Activated CD4-positive, alpha-beta T cell treated with anti-CD3 and anti-CD28 coated beads for 36 hours (primary cell): ENCODE results near the gene SLC12A7. TPM values are rescaled to one million over a fixed set of nuclear protein-coding genes. Genes with fewer than 3 reads are reported as not detected.

Source experiments
- ATAC-seq: fragments of 200-7000 bp; cut with Tn5 transposase; one replicate; pipeline ENCODE4 v1.10.0; 2021; ENCODE audit warnings: mild to moderate bottlenecking, moderate library complexity
- CTCF ChIA-PET: fragments of 350-600 bp; sonication (Branson Sonifier 250); formaldehyde crosslinking; loops from one replicate; lab custom pipeline; 2021; ENCODE audit warnings: antibody characterized with exemption; lab: Charles Lee
- POLR2A ChIA-PET: fragments of 350-600 bp; sonication (Branson Sonifier 250); formaldehyde crosslinking; loops from one replicate; lab custom pipeline; 2021; ENCODE audit warnings: antibody characterized with exemption, inconsistent platforms; lab: Charles Lee
- DNase-seq: peaks from one replicate; pipeline ENCODE4 v3.0.0-alpha.2; 2020
- H3K27ac Mint-ChIP-seq: one replicate; pipeline ENCODE4 v1.8.0; 2021; ENCODE audit warnings: mixed read lengths
- H3K27me3 Mint-ChIP-seq: one replicate; pipeline ENCODE4 v1.8.0; 2021; ENCODE audit warnings: mixed read lengths
- H3K36me3 Mint-ChIP-seq: one replicate; pipeline ENCODE4 v1.8.0; 2021; ENCODE audit warnings: low read depth, mixed read lengths
- H3K4me1 Mint-ChIP-seq: one replicate; pipeline ENCODE4 v1.8.0; 2021; ENCODE audit warnings: mixed read lengths
- H3K4me3 Mint-ChIP-seq: one replicate; pipeline ENCODE4 v1.8.0; 2021; ENCODE audit warnings: mild to moderate bottlenecking, moderate library complexity, mixed read lengths
- H3K9me3 Mint-ChIP-seq: one replicate; pipeline ENCODE4 v1.8.0; 2021; ENCODE audit warnings: low read depth, mixed read lengths
- intact Hi-C, 2 experiments: fragments of 100-400 bp; cut with DNase I in 1 of 2; cut with micrococcal nuclease in 1 of 2; formaldehyde crosslinking; loops; one replicate each; pipeline versions ENCODE4 v1.14.2 to v1.15.1; 2022 to 2024; cut with DNase I, micrococcal nuclease
- total RNA-seq, 2 experiments: library from RNA; stranded (reverse); gene quantifications; one replicate each; pipeline ENCODE4 v1.2.3, GENCODE V29; 2021

SLC12A7 gene
- total RNA-seq, 2 experiments from 2014 or later, result 18.5 to 21.6 TPM

DNA sequence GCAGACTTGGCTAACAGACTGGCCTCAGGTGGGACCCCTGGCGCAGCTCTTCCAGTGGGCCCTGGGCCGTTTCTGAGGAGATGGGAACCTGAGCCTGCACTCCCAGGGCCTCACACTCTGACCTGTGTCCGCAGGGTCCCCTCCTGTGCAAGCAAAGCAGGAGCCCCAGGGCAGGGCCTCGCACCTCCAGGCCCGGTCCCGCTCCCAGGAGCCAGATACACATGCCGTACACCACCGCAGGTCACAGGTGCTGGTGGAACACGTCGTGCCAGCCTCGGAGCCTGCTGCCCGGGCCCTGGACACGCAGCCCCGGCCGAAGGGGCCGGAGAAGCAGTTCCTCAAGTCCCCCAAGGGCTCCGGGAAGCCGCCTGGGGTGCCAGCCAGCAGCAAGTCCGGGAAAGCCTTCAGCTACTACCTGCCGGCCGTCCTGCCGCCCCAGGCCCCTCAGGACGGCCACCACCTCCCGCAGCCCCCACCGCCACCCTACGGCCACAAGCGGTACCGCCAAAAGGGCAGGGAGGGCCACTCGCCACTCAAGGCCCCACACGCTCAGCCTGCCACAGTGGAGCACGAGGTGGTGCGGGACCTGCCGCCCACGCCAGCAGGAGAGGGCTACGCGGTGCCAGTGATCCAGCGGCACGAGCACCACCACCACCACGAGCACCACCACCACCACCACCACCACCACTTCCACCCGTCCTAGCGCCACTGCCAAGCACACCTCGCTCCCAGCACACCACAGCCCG lies 74.0 kb downstream of the SLC12A7 start:
- ATAC-seq, result no peak
- intact Hi-C loops, result no loop called here
- CTCF ChIA-PET, result no interaction called here
- Mint-ChIP-seq H3K27ac (no peak overlapping the region), H3K27me3 (no peaks in the 10 kb centered on the region), H3K9me3 (peaks cover 20% of the 10 kb centered on the region), H3K36me3 (no peaks in the 10 kb centered on the region), H3K4me1 (peaks cover 4% of the 10 kb centered on the region), H3K4me3 (no peak overlapping the region)
- POLR2A ChIA-PET, result no interaction called here
- DNase-seq, result no peak

DNA sequence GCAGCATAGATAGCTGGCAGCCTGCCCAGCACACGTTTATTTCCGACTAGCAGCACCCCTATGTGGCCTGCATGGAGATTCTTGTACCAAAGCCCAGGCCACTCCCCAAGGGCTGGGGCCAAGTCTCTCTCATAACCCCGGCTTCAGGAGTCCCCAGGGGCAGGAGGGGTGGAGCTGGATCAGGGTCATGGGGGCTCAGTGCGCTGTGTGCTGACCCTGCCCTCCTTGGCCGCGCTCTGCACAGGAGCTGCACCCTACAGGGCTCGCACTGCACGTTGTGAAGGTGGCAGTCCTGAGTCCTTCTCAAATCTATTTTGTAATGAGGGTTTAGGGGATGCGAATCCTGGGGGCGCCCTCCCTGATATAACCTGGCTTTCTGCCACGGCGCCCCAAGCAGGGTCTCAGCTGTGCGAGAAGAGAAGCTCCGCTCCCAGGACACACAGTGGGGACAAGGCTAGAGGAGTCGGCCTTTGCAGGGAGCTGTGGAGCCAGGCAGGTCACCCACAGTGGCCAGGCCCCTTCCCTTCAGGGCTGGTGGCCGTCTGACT lies 74.7 kb downstream of the SLC12A7 start:
- no peaks in the 10 kb centered on the region for H3K36me3 Mint-ChIP-seq
- peaks cover 4% of the 10 kb centered on the region for H3K4me1 Mint-ChIP-seq
- CTCF ChIA-PET, result no interaction called here
- no peak overlapping the region for H3K4me3 Mint-ChIP-seq
- POLR2A ChIA-PET, result no interaction called here
- no peak overlapping the region for H3K27ac Mint-ChIP-seq
- intact Hi-C loops, result no loop called here
- DNase-seq, result no peak
- H3K27me3 Mint-ChIP-seq, result no peaks in the 10 kb centered on the region
- no peak for ATAC-seq
- H3K9me3 Mint-ChIP-seq, result peaks cover 14% of the 10 kb centered on the region

DNA sequence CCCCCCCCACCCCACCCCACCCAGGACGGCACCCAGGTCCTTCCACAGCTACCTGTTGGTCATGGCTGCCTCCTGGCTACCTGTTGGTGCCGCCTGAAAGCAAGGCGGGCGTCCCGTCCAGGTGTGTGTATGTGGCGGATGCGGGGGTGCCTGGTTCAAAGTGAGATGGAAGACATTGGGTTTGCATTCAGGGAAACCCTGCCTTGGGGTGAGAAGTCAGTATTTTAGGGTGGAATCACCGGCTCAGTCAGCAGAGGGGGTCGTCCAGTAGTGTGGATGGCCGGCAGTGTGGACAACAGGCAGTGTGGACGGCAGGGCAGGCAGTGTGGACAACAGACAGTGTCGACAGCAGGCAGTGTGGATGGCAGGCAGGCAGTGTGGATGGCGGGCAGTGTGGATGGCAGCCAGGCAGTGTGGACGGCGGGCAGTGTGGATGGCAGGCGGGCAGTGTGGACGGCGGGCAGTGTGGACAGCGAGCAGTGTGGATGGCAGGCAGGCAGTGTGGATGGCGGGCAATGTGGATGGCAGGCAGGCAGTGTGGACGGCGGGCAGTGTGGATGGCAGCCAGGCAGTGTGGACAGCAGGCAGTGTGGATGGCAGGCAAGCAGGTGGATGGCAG lies 75.2 kb downstream of the SLC12A7 start:
- Mint-ChIP-seq H3K4me3 (no peak overlapping the region), H3K36me3 (no peaks in the 10 kb centered on the region), H3K9me3 (peaks cover 8% of the 10 kb centered on the region), H3K4me1 (peaks cover 4% of the 10 kb centered on the region), H3K27me3 (no peaks in the 10 kb centered on the region), H3K27ac (no peak overlapping the region)
- intact Hi-C loops, result no loop called here
- ATAC-seq (no peak), DNase-seq (no peak)
- ChIA-PET CTCF (no interaction called here), POLR2A (no interaction called here)

DNA sequence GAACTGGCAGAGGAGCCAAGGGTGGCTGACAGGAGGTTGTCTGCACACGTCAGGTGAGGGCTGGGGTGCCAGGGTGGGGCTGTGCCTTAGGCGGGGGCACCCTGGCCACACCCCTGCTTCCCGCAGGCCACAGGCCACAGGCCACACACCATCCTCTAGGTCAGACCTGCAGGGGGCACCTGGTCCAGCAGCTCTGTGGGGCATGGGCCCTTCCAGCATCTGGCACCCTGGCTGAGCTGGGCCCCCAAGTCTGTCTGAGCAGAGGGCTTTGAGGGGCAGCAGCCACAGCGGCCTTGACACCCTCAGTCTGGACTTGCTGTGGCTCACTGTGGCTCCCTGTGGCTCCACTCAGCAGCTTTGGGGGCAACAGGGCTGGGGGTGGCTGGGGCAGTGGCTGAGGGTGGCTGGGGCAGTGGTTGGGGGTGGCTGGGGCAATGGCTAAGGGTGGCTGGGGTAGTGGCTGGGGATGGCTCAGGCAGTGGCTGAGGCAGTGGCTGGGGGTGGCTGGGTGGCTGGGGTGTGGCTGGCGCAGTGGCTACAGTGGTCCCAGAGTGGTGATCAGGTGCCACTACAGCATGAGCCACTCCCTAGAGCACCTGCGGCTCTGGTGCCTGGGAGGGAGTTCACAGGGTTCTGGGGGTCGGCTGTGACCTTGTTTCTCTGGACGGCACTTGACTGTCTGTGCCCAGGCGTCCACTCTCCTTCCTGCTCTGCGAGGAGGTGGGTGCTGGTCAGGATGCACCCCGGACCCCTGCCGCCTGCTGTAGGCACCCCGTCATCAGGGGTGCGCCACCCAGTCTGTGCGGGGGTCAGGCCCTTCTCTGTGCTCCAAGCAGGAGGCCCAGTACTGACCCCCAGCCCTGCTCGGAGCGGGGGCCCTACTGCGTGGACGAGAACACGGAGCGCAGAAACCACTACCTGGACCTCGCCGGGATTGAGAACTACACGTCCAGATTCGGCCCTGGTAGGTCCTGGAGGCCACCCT lies 76.2 kb downstream of the SLC12A7 start:
- Mint-ChIP-seq H3K36me3 (no peaks in the 10 kb centered on the region), H3K4me1 (no peaks in the 10 kb centered on the region), H3K27ac (no peak overlapping the region), H3K27me3 (no peaks in the 10 kb centered on the region), H3K4me3 (no peak overlapping the region), H3K9me3 (no peaks in the 10 kb centered on the region)
- no peak for DNase-seq
- no peak for ATAC-seq
- intact Hi-C loops, result no loop called here
- POLR2A ChIA-PET, result no interaction called here
- CTCF ChIA-PET, result no interaction called here

DNA sequence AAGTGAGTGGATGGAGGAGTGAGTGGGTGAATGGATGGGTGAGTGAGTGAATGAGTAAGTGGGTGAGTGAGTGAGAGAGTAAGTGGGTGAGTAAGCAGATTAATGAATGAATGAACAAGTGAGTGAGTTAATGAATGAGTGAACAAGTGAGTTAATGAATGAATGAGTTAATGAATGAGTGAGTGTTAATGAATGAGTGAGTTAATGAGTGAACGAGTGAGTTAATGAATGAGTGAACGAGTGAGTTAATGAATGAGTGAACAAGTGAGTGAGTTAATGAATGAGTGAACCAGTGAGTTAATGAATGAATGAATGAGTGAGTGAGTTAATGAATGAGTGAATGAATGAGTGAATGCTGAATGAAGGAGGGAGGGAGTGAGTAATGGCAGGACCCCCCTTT lies 76.9 kb downstream of the SLC12A7 start:
- DNase-seq (no peak), ATAC-seq (no peak)
- Mint-ChIP-seq H3K4me1 (no peaks in the 10 kb centered on the region), H3K27me3 (no peaks in the 10 kb centered on the region), H3K4me3 (no peak overlapping the region), H3K36me3 (no peaks in the 10 kb centered on the region), H3K27ac (no peak overlapping the region), H3K9me3 (no peaks in the 10 kb centered on the region)
- intact Hi-C loops, result no loop called here
- POLR2A ChIA-PET, result no interaction called here
- CTCF ChIA-PET, result no interaction called here

DNA sequence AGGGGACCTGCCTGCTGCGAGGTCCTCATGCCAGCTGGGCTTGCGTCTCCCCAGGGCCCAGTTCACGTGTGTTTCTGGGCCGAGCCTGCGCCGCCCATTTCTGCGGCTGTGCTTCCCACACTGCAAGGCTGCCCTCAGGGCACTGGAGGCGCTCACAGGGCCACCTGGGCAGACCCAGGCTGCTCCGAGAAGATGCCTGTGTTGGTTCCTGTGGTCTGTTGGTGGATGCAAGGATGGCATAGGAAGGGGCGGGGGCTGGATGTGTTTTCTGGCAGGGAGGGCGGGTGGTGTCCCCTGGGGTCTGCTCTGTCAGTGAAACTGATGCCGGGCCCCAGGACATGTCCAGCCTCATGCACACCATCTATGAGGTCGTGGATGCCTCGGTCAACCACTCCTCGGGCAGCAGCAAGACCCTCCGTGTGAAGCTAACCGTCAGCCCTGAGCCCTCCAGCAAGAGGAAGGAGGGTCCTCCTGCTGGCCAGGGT lies 77.4 kb downstream of the SLC12A7 start:
- H3K4me1 Mint-ChIP-seq, result no peaks in the 10 kb centered on the region
- intact Hi-C loops, result no loop called here
- no peak overlapping the region for H3K27ac Mint-ChIP-seq
- no peaks in the 10 kb centered on the region for H3K9me3 Mint-ChIP-seq
- no peaks in the 10 kb centered on the region for H3K36me3 Mint-ChIP-seq
- ChIA-PET POLR2A (no interaction called here), CTCF (no interaction called here)
- DNase-seq (no peak), ATAC-seq (no peak)
- no peak overlapping the region for H3K4me3 Mint-ChIP-seq
- H3K27me3 Mint-ChIP-seq, result no peaks in the 10 kb centered on the region

DNA sequence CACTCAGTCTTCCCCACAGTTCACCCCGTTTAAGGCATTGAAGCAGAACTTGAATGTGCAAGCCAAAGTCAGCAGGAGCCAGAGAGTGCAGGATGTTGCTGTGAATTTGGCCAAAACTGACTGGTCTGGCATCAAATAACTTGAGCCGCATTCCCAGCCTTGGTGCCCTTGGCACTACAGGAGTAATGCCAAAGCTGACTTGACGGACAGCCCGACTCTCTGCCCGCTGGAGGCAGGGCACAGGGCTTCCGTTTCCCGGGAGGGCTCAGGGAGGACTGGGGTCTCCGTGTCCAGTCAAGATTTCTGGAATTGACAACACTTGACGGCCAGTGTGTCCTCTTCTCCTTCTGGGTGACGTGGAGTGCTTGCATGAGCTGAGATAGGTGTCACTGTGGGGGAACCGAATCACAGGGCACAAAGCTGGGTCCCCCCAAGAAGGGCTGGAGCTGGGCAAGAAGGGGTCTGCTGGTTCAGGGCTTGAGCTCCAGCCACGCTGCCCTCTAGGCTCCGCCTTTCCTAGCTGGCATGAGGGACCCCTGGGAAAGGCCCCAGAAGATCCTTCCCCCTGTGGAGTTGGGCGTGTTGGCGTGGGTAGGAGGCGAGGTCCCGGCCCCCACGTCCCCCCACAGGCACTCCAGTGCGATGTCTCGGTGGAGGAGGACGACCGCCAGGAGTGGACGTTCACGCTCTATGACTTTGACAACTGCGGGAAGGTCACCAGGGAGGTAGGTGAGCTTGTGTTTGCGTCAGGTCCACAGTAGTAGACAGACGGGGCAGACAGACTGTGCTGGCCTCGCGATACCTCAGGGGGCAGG lies 78.0 kb downstream of the SLC12A7 start:
- no peak for ATAC-seq
- CTCF ChIA-PET, result no interaction called here
- Mint-ChIP-seq H3K9me3 (no peaks in the 10 kb centered on the region), H3K36me3 (no peaks in the 10 kb centered on the region), H3K27ac (no peak overlapping the region), H3K4me1 (no peaks in the 10 kb centered on the region), H3K4me3 (no peak overlapping the region), H3K27me3 (no peaks in the 10 kb centered on the region)
- POLR2A ChIA-PET, result no interaction called here
- intact Hi-C loops, result no loop called here
- no peak for DNase-seq

DNA sequence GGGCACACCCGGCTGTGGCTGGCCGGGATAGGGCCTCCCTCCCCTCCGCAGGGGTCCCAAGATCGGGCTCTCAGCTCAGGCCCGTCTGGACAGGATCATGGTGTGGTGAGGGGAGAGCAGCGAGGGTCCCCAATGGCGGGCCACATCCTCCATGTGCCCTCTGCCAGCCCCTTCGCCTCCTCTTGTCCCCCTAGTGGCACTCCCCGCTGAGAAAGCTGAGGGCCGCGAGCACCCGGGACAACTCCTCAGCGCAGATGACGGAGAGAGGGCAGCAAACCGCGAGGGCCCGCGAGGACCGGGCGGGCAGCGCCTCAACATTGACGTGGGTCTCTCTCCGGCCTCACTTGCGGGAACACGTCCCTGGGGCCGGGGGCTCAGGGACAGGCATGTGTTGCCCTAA lies 78.7 kb downstream of the SLC12A7 start:
- ChIA-PET CTCF (no interaction called here), POLR2A (no interaction called here)
- Mint-ChIP-seq H3K9me3 (no peaks in the 10 kb centered on the region), H3K36me3 (no peaks in the 10 kb centered on the region), H3K4me3 (no peak overlapping the region), H3K27me3 (no peaks in the 10 kb centered on the region), H3K4me1 (no peaks in the 10 kb centered on the region), H3K27ac (no peak overlapping the region)
- intact Hi-C loops, result no loop called here
- DNase-seq (no peak), ATAC-seq (no peak)

DNA sequence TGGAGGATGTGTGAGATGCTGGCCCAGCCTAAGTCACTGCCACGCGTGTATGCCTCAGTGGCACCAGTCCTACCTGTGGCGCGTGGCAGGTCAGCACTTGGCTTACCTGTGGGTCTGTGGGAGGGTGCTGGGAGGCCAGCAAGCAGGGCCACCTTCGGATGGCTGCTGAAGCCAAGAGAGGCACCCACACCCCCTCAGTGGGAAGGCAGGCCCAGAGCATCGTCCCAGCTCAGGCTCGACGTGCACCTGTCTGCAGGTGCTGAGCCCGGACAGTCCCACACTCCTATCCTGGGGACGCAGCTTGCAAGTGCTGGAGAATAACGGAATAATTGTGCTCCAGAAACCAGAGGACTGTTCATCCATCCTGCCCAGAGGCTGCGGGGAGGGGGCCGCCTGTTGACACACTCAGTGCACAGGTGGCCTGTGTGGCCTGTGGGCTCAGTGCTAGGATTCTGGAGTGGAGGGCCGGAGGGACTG lies 79.3 kb downstream of the SLC12A7 start:
- no peak overlapping the region for H3K27ac Mint-ChIP-seq
- no peaks in the 10 kb centered on the region for H3K36me3 Mint-ChIP-seq
- intact Hi-C loops, result no loop called here
- no peaks in the 10 kb centered on the region for H3K4me1 Mint-ChIP-seq
- DNase-seq (no peak), ATAC-seq (no peak)
- H3K4me3 Mint-ChIP-seq, result no peak overlapping the region
- ChIA-PET POLR2A (no interaction called here), CTCF (no interaction called here)
- no peaks in the 10 kb centered on the region for H3K9me3 Mint-ChIP-seq
- no peaks in the 10 kb centered on the region for H3K27me3 Mint-ChIP-seq

DNA sequence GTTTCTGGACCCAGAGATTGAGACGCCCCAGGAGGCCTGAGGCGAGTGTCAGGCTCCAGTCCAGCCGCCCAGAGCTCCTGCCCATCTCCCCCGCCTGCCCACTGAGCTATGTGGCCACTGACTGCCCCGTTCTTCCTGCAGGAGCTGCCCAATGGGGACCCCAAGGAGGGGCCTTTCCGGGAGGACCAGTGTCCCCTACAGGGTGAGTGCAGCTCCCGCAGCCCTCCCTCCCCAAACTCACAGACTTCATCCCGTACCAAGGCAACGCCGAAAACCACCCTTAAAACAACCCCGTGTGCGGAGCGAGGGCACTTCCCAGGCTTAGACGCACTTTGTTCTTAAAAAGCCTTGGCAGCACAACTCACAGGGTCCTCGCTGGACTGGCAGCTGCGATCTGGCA lies 79.9 kb downstream of the SLC12A7 start:
- CTCF ChIA-PET, result no interaction called here
- POLR2A ChIA-PET, result no interaction called here

More for the DNA sequence above, 79.9 kb downstream of the SLC12A7 start:
- no peak for DNase-seq
- Mint-ChIP-seq H3K27ac (no peak overlapping the region), H3K27me3 (no peaks in the 10 kb centered on the region), H3K9me3 (no peaks in the 10 kb centered on the region), H3K4me1 (no peaks in the 10 kb centered on the region), H3K4me3 (no peak overlapping the region), H3K36me3 (no peaks in the 10 kb centered on the region)
- intact Hi-C loops, result no loop called here
- ATAC-seq, result no peak
